ENCODE measurements around the gene ACOT9. TPM values are rescaled to one million over a fixed set of nuclear protein-coding genes. Genes with fewer than 3 reads are reported as not detected.
"Not testable (repeated sequence)": the region's sequence is repeated elsewhere in the genome, so short reads cannot be mapped to it uniquely, and the experiment has no call there.

The ACOT9 gene
- total RNA-seq, 1 experiment from 2014 or later: 35.1 TPM

DNA sequence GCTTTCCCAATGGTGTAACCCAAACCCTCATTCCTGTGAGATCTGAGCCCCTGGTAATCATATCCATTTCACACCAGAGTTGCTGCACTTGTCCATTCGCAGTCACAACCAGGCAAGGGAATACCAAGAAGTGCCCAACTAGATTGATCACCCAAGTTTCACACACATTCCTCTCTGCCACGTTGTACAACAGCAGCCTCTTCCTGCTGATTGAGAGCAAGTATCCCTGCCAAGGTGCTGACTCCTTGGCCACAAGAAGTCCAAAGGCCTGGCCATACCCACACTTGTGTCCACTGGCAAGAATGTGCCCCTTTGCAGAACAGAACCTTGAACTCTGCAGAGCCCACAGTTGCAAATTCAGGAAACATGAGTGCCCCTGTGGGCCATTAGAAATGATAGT, 6.5 kb upstream of the ACOT9 start:
- Histone ChIP-seq H3K27me3 (replicated peaks; ENCODE audit: control insufficient read depth, insufficient read depth, low read length) (no peaks in the 10 kb centered on the region), H3K4me3 (ENCODE audit: low read depth, low read length) (no peak overlapping the region), H3K9me3 (no peaks in the 10 kb centered on the region), H3K36me3 (ENCODE audit: control insufficient read depth, insufficient read depth, low read length) (no peaks in the 10 kb centered on the region), H3K4me1 (no peaks in the 10 kb centered on the region)
- H3K27me3 Mint-ChIP-seq (ENCODE audit: insufficient read depth, unreplicated experiment): no peaks in the 10 kb centered on the region
- H3K36me3 Mint-ChIP-seq (ENCODE audit: insufficient read depth, unreplicated experiment): no peaks in the 10 kb centered on the region
- ChIA-PET CTCF (no interaction called here), POLR2A (no interaction called here)
- H3K4me1 Mint-ChIP-seq (ENCODE audit: low read depth, unreplicated experiment): no peaks in the 10 kb centered on the region
- TF ChIP-seq, protein P1, sequence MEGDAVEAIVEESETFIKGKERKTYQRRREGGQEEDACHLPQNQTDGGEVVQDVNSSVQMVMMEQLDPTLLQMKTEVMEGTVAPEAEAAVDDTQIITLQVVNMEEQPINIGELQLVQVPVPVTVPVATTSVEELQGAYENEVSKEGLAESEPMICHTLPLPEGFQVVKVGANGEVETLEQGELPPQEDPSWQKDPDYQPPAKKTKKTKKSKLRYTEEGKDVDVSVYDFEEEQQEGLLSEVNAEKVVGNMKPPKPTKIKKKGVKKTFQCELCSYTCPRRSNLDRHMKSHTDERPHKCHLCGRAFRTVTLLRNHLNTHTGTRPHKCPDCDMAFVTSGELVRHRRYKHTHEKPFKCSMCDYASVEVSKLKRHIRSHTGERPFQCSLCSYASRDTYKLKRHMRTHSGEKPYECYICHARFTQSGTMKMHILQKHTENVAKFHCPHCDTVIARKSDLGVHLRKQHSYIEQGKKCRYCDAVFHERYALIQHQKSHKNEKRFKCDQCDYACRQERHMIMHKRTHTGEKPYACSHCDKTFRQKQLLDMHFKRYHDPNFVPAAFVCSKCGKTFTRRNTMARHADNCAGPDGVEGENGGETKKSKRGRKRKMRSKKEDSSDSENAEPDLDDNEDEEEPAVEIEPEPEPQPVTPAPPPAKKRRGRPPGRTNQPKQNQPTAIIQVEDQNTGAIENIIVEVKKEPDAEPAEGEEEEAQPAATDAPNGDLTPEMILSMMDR (IDR thresholded peaks at IDR 0.05; ENCODE audit: insufficient read depth in 1 of 2, low read depth in 1 of 2, low read length in 1 of 2, severe bottlenecking in 1 of 2, unreplicated experiment in 1 of 2): no peak
- no peak overlapping the region for H3K4me3 Mint-ChIP-seq (ENCODE audit: unreplicated experiment)
- no peak overlapping the region for H3K27ac Mint-ChIP-seq (ENCODE audit: unreplicated experiment)
- DNase-seq: no peak
- intact Hi-C loops (cut with micrococcal nuclease; ENCODE audit: unreplicated experiment): no loop called here
- no peaks in the 10 kb centered on the region for H3K9me3 Mint-ChIP-seq (ENCODE audit: unreplicated experiment)
- BruUV-seq (replicated peaks): no TSS peak

DNA sequence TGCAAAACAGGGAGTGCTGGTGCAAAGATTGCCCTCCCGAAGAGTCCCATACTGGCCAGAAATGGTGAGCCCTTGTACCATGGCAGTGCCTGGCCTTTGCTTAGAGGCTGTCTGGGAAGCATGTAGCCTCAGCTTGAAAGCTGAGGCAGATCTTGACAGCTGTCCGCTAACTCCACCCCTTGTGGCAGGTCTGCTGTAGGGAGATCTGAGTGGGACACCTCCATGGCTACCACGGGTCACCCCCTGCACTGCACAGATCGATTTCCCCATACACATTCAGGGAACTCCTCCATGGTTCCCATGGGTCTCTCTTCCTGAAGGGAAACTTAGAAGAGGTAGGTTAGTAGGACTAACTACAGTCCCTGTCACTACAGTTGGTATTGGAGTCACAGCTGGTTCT, 6.1 kb upstream of the ACOT9 start:
- CTCF ChIA-PET: no interaction called here
- Mint-ChIP-seq H3K4me3 (ENCODE audit: unreplicated experiment) (no peak overlapping the region), H3K36me3 (ENCODE audit: insufficient read depth, unreplicated experiment) (no peaks in the 10 kb centered on the region), H3K4me1 (ENCODE audit: low read depth, unreplicated experiment) (no peaks in the 10 kb centered on the region), H3K27me3 (ENCODE audit: insufficient read depth, unreplicated experiment) (no peaks in the 10 kb centered on the region), H3K9me3 (ENCODE audit: unreplicated experiment) (no peaks in the 10 kb centered on the region), H3K27ac (ENCODE audit: unreplicated experiment) (no peak overlapping the region)
- Histone ChIP-seq H3K9me3 (no peaks in the 10 kb centered on the region), H3K27me3 (replicated peaks; ENCODE audit: control insufficient read depth, insufficient read depth, low read length) (no peaks in the 10 kb centered on the region), H3K4me1 (no peaks in the 10 kb centered on the region), H3K36me3 (ENCODE audit: control insufficient read depth, insufficient read depth, low read length) (no peaks in the 10 kb centered on the region), H3K4me3 (ENCODE audit: low read depth, low read length) (no peak overlapping the region)
- TF ChIP-seq, protein P1 (IDR thresholded peaks at IDR 0.05; ENCODE audit: insufficient read depth in 1 of 2, low read depth in 1 of 2, low read length in 1 of 2, severe bottlenecking in 1 of 2, unreplicated experiment in 1 of 2): no peak
- intact Hi-C loops (cut with micrococcal nuclease; ENCODE audit: unreplicated experiment): no loop called here
- POLR2A ChIA-PET: no interaction called here
- DNase-seq: no peak
- BruUV-seq (replicated peaks): no TSS peak

DNA sequence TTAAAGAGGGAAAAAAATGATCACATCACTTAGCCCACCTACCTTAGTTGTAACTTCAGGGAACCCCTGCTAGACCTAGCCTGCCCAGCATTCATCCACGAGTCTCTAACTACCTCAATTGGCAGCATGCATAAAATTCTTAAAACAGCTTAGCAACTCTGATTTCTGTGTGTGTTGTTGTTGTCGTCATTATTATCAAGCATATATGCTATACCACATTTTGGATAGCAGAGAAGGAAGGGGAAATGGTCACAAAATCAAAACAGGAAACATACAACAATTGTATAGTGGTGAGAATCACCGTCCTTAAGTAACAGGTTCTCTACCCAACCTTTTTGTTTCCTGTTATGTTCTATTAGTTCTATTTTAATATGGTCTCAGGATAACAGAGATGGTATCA, 2.7 kb upstream of the ACOT9 start:
- Histone ChIP-seq H3K27me3 (replicated peaks; ENCODE audit: control insufficient read depth, insufficient read depth, low read length) (no peaks in the 10 kb centered on the region), H3K4me3 (ENCODE audit: low read depth, low read length) (no peak overlapping the region), H3K36me3 (ENCODE audit: control insufficient read depth, insufficient read depth, low read length) (no peaks in the 10 kb centered on the region), H3K9me3 (no peaks in the 10 kb centered on the region), H3K4me1 (no peaks in the 10 kb centered on the region)
- CTCF ChIA-PET: no interaction called here
- H3K36me3 Mint-ChIP-seq (ENCODE audit: insufficient read depth, unreplicated experiment): peaks cover 9% of the 10 kb centered on the region
- POLR2A ChIA-PET: no interaction called here
- no TSS peak for BruUV-seq (replicated peaks)
- H3K27me3 Mint-ChIP-seq (ENCODE audit: insufficient read depth, unreplicated experiment): no peaks in the 10 kb centered on the region
- no peak overlapping the region for H3K4me3 Mint-ChIP-seq (ENCODE audit: unreplicated experiment)
- intact Hi-C loops (cut with micrococcal nuclease; ENCODE audit: unreplicated experiment): no loop called here
- H3K4me1 Mint-ChIP-seq (ENCODE audit: low read depth, unreplicated experiment): peaks cover 6% of the 10 kb centered on the region
- no peak for DNase-seq
- H3K9me3 Mint-ChIP-seq (ENCODE audit: unreplicated experiment): no peaks in the 10 kb centered on the region
- TF ChIP-seq, protein P1 (IDR thresholded peaks at IDR 0.05; ENCODE audit: insufficient read depth in 1 of 2, low read depth in 1 of 2, low read length in 1 of 2, severe bottlenecking in 1 of 2, unreplicated experiment in 1 of 2): no peak
- H3K27ac Mint-ChIP-seq (ENCODE audit: unreplicated experiment): no peak overlapping the region

DNA sequence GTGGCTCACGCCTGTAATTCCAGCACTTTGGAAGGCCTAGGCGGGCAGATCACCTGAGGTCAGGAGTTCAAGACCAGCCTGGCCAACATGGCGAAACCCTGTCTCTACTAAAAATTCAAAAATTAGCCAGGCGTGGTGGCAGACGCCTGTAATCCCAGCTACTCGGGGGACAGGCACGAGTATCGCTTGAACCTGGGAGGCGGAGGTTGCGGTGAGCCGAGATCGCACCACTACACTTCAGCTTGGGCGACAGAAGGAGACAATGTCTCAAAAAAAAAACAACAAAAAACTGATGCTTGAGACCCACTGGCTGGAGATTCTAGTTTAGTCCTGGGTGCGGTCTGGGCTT, 521 bp upstream of the ACOT9 start:
- H3K9me3 ChIP-seq; H3K27me3 ChIP-seq (replicated peaks; ENCODE audit: control insufficient read depth, insufficient read depth, low read length); H3K4me1 ChIP-seq; H3K27me3 Mint-ChIP-seq (ENCODE audit: insufficient read depth, unreplicated experiment); DNase-seq; H3K36me3 Mint-ChIP-seq (ENCODE audit: insufficient read depth, unreplicated experiment); H3K9me3 Mint-ChIP-seq (ENCODE audit: unreplicated experiment); H3K4me1 Mint-ChIP-seq (ENCODE audit: low read depth, unreplicated experiment); H3K36me3 ChIP-seq (ENCODE audit: control insufficient read depth, insufficient read depth, low read length): not testable (repeated sequence)
- Mint-ChIP-seq H3K27ac (ENCODE audit: unreplicated experiment) (peak overlapping the region; percentile 92), H3K4me3 (ENCODE audit: unreplicated experiment) (peak overlapping the region; percentile 80)
- TSS peak; percentile 94 for BruUV-seq (replicated peaks)
- intact Hi-C loops (cut with micrococcal nuclease; ENCODE audit: unreplicated experiment): loop anchor here (2.0 to 5.0 kb wide), 2 partner anchors 46 to 77 kb away; partner anchors contain the start of gene PRDX4
- CTCF ChIA-PET: interaction anchor here (0.7 to 2.0 kb wide), 3 partner anchors 38 to 311 kb away, joined by 3 to 17 read pairs (median 3); partner anchors contain the start of gene EIF2S3
- H3K4me3 ChIP-seq (ENCODE audit: low read depth, low read length): peak overlapping the region; percentile 89
- POLR2A ChIA-PET: interaction anchor here (0.6 to 1.0 kb wide), 4 partner anchors 27 to 925 kb away, joined by 4 to 6 read pairs (median 4); partner anchors contain the start of gene SAT1

Measured in Caco-2 (cell line).